ENCODE results near the gene GJA4. TPM values are rescaled to one million over a fixed set of nuclear protein-coding genes. Genes with fewer than 3 reads are reported as not detected.

The GJA4 gene
- total RNA-seq (10 to 100 TPM in 1 of 2 donors, 1 to 10 TPM in 1; 6.1 to 10.6 TPM), polyA plus RNA-seq (10 to 100 TPM in 1 of 2 donors, 1 to 10 TPM in 1; 7.9 to 10.3 TPM)

GRCh38 chr1:34792868-34793727 is at the start of gene GJA4:
TSS of gene GJA4 (plus strand) at chr1:34792999. CDS start at chr1:34794214, 1,215 bp downstream.
- Histone ChIP-seq H3K27ac (ENCODE audit: low read depth in 1 of 2, low read length in 2 of 2) (peak within 1 kb of the TSS; percentile 56 to 60), H3K9ac (ENCODE audit: low read depth in 1 of 2, low read length in 2 of 2) (no peak within 1 kb of the TSS), H3K4me3 (ENCODE audit: low read depth in 1 of 3, low read length in 3 of 3) (peak within 1 kb of the TSS in 1 of 3 donors; percentile 43), H3K9me3 (ENCODE audit: control insufficient read depth in 4 of 4, low read length in 3 of 4) (no peaks in the 10 kb centered on the region), H3K4me1 (ENCODE audit: control insufficient read depth in 4 of 4, insufficient read depth in 4 of 4, low read length in 3 of 4) (peaks cover 0 to 5% (median 2%) of the 10 kb centered on the region in 4 donors), H3K36me3 (ENCODE audit: control insufficient read depth in 4 of 4, insufficient read depth in 3 of 4, low read depth in 1 of 4, low read length in 3 of 4) (peaks cover 0 to 3% (median 0%) of the 10 kb centered on the region in 4 donors), H3K27me3 (ENCODE audit: control insufficient read depth in 4 of 4, insufficient read depth in 4 of 4, low read length in 3 of 4) (no peaks in the 10 kb centered on the region)
- no peak for DNase-seq (ENCODE audit: low spot score)
- no peak for TF ChIP-seq FOXA2 (IDR thresholded peaks at IDR 0.05)
- no peak for TF ChIP-seq NR2F2 (IDR thresholded peaks at IDR 0.05)
- TF ChIP-seq CTCF (IDR thresholded peaks at IDR 0.05; ENCODE audit: low read depth, low read length, missing input control) = no peak
- TF ChIP-seq MAX (IDR thresholded peaks at IDR 0.05) = no peak
- no peak for TF ChIP-seq HNF4G (IDR thresholded peaks at IDR 0.05)
- no peak for TF ChIP-seq GABPA (IDR thresholded peaks at IDR 0.05 in 1 of 2, conservative IDR thresholded peaks at IDR 0.05 in 1 of 2)
- TF ChIP-seq JUND (IDR thresholded peaks at IDR 0.05) = no peak
- TF ChIP-seq EGR1 (IDR thresholded peaks at IDR 0.05; ENCODE audit: low read depth in 2 of 2) = no peak
- no peak for TF ChIP-seq HNF4A (conservative IDR thresholded peaks at IDR 0.05)
- TF ChIP-seq YY1 (IDR thresholded peaks at IDR 0.05) = no peak
- TF ChIP-seq FOXA1 (IDR thresholded peaks at IDR 0.05) = no peak
- TF ChIP-seq, protein P1, sequence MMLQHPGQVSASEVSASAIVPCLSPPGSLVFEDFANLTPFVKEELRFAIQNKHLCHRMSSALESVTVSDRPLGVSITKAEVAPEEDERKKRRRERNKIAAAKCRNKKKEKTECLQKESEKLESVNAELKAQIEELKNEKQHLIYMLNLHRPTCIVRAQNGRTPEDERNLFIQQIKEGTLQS (IDR thresholded peaks at IDR 0.05) = no peak
- TF ChIP-seq RAD21 (IDR thresholded peaks at IDR 0.05) = no peak
- TF ChIP-seq TAF1 (conservative IDR thresholded peaks at IDR 0.05) = no peak
- TF ChIP-seq, protein P2, sequence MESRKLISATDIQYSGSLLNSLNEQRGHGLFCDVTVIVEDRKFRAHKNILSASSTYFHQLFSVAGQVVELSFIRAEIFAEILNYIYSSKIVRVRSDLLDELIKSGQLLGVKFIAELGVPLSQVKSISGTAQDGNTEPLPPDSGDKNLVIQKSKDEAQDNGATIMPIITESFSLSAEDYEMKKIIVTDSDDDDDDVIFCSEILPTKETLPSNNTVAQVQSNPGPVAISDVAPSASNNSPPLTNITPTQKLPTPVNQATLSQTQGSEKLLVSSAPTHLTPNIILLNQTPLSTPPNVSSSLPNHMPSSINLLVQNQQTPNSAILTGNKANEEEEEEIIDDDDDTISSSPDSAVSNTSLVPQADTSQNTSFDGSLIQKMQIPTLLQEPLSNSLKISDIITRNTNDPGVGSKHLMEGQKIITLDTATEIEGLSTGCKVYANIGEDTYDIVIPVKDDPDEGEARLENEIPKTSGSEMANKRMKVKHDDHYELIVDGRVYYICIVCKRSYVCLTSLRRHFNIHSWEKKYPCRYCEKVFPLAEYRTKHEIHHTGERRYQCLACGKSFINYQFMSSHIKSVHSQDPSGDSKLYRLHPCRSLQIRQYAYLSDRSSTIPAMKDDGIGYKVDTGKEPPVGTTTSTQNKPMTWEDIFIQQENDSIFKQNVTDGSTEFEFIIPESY (IDR thresholded peaks at IDR 0.05) = no peak
- no peak for TF ChIP-seq SP1 (IDR thresholded peaks at IDR 0.05)
- no peak for TF ChIP-seq RXRA (IDR thresholded peaks at IDR 0.05)
- TF ChIP-seq, protein P3, sequence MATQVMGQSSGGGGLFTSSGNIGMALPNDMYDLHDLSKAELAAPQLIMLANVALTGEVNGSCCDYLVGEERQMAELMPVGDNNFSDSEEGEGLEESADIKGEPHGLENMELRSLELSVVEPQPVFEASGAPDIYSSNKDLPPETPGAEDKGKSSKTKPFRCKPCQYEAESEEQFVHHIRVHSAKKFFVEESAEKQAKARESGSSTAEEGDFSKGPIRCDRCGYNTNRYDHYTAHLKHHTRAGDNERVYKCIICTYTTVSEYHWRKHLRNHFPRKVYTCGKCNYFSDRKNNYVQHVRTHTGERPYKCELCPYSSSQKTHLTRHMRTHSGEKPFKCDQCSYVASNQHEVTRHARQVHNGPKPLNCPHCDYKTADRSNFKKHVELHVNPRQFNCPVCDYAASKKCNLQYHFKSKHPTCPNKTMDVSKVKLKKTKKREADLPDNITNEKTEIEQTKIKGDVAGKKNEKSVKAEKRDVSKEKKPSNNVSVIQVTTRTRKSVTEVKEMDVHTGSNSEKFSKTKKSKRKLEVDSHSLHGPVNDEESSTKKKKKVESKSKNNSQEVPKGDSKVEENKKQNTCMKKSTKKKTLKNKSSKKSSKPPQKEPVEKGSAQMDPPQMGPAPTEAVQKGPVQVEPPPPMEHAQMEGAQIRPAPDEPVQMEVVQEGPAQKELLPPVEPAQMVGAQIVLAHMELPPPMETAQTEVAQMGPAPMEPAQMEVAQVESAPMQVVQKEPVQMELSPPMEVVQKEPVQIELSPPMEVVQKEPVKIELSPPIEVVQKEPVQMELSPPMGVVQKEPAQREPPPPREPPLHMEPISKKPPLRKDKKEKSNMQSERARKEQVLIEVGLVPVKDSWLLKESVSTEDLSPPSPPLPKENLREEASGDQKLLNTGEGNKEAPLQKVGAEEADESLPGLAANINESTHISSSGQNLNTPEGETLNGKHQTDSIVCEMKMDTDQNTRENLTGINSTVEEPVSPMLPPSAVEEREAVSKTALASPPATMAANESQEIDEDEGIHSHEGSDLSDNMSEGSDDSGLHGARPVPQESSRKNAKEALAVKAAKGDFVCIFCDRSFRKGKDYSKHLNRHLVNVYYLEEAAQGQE (IDR thresholded peaks at IDR 0.05) = no peak
- WGBS = 18% methylated on average over 45 of the region's 45 CpGs

All from liver (tissue), 9 donors.